ENCODE data around the gene LAG3.
"Not testable (repeated sequence)": the region's sequence is repeated elsewhere in the genome, so short reads cannot be mapped to it uniquely, and the experiment has no call there.

Gene LAG3

GRCh38 chr12:6772331-6772695 is at the start of gene LAG3:
TSS of gene LAG3 (plus strand) at chr12:6772520. CDS start at chr12:6772853, 333 bp downstream.
- DNase-seq: no peak

- DNase-seq: no peak
Observed at GRCh38 chr12:6722863-6723262, 49.5 kb upstream of the LAG3 start.

- peak; percentile 100 for DNase-seq
Observed at GRCh38 chr12:6723607-6724408, 48.5 kb upstream of the LAG3 start, which contains the start of gene COPS7A. TSS of gene COPS7A (plus strand) at chr12:6724046. CDS start at chr12:6724657, 611 bp downstream.

- DNase-seq: peak; percentile 83
Observed at GRCh38 chr12:6724409-6724797, 47.9 kb upstream of the LAG3 start.

GRCh38 chr12:6725350-6725749 is 47.0 kb upstream of the LAG3 start:
- no peak for DNase-seq

GRCh38 chr12:6729186-6729585 is 43.1 kb upstream of the LAG3 start:
- no peak for DNase-seq

- DNase-seq: peak; percentile 32
Observed at GRCh38 chr12:6730169-6730568, 42.2 kb upstream of the LAG3 start.

- DNase-seq: no peak
Observed at GRCh38 chr12:6734506-6735387, 37.6 kb upstream of the LAG3 start.

GRCh38 chr12:6735448-6736191 is 36.7 kb upstream of the LAG3 start:
- peak; percentile 90 for DNase-seq

GRCh38 chr12:6736754-6737153 is 35.6 kb upstream of the LAG3 start:
- no peak for DNase-seq

GRCh38 chr12:6742080-6742479 is 30.2 kb upstream of the LAG3 start:
- not testable (repeated sequence) for DNase-seq

- no peak for DNase-seq
Observed at GRCh38 chr12:6742834-6743233, 29.5 kb upstream of the LAG3 start.

- not testable (repeated sequence) for DNase-seq
Observed at GRCh38 chr12:6743300-6743699, 29.0 kb upstream of the LAG3 start.

GRCh38 chr12:6745741-6746525 is 26.4 kb upstream of the LAG3 start:
- peak; percentile 41 for DNase-seq

GRCh38 chr12:6747216-6747615 is 25.1 kb upstream of the LAG3 start:
- DNase-seq: no peak

- DNase-seq: no peak
Observed at GRCh38 chr12:6748761-6749160, 23.6 kb upstream of the LAG3 start.

GRCh38 chr12:6750506-6750905 is 21.8 kb upstream of the LAG3 start:
- no peak for DNase-seq

GRCh38 chr12:6751767-6752166 is 20.6 kb upstream of the LAG3 start:
- DNase-seq: no peak

- peak; percentile 85 for DNase-seq
Observed at GRCh38 chr12:6752167-6752920, 20.0 kb upstream of the LAG3 start.

- peak; percentile 100 for DNase-seq
Observed at GRCh38 chr12:6752921-6753771, 19.2 kb upstream of the LAG3 start, which contains the start of gene MLF2. TSS of gene MLF2 (minus strand) at chr12:6753141. CDS start at chr12:6752334, 807 bp downstream.

All from DMS53 (cell line).